ENCODE results near the gene TSHZ2.

DNA sequence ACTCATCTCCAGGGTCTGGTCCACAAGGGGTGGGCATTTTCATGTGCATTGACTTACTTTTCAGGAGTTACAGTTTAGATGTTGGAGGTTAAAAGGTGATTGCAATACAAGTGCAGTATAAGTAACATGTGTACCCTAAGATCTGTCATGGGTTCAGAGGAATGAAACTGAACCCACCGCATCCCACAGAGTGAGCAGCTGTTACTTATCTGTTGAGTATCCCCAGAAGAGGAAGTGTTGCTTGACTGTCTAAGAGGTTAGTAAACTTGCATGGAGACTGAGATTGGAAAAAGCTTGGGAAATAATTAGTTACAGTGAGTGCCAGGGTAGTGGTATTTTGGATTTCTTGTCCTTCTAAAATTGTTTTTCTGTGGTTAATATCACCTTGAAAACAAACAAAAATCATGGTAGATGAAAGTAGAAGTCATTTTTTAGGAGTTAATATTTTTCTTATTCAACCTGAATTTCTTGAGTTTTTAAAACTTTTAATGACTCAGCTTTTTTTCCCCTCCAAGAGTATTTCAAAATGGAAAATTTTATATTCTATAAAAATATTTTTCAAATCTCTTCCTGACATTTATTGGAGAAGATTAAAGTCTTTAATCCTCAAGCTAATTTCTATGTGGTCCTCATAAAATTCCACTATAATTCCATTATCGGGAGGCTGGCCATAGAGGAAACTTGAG is 315.3 kb downstream of the TSHZ2 start:
- TF ChIP-seq, protein P1, sequence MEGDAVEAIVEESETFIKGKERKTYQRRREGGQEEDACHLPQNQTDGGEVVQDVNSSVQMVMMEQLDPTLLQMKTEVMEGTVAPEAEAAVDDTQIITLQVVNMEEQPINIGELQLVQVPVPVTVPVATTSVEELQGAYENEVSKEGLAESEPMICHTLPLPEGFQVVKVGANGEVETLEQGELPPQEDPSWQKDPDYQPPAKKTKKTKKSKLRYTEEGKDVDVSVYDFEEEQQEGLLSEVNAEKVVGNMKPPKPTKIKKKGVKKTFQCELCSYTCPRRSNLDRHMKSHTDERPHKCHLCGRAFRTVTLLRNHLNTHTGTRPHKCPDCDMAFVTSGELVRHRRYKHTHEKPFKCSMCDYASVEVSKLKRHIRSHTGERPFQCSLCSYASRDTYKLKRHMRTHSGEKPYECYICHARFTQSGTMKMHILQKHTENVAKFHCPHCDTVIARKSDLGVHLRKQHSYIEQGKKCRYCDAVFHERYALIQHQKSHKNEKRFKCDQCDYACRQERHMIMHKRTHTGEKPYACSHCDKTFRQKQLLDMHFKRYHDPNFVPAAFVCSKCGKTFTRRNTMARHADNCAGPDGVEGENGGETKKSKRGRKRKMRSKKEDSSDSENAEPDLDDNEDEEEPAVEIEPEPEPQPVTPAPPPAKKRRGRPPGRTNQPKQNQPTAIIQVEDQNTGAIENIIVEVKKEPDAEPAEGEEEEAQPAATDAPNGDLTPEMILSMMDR (IDR thresholded peaks at IDR 0.05; ENCODE audit: poor library complexity), result no peak
- TF ChIP-seq EZH2 (IDR thresholded peaks at IDR 0.05; ENCODE audit: borderline replicate concordance) (no peak), EZH2phosphoT487 (IDR thresholded peaks at IDR 0.05; ENCODE audit: low read depth, severe bottlenecking, unreplicated experiment) (no peak)
